GM18519 (cell line): ENCODE data around the gene NQO1.

Experiments used
- ATAC-seq: cut with Tn5 transposase; IDR thresholded peaks from one replicate; pipeline ENCODE4 v1.9.1; 2021; ENCODE audit warnings: mild to moderate bottlenecking, moderate library complexity; ENCODE audit not compliant: unreplicated experiment, low FRiP score

Gene NQO1

DNA sequence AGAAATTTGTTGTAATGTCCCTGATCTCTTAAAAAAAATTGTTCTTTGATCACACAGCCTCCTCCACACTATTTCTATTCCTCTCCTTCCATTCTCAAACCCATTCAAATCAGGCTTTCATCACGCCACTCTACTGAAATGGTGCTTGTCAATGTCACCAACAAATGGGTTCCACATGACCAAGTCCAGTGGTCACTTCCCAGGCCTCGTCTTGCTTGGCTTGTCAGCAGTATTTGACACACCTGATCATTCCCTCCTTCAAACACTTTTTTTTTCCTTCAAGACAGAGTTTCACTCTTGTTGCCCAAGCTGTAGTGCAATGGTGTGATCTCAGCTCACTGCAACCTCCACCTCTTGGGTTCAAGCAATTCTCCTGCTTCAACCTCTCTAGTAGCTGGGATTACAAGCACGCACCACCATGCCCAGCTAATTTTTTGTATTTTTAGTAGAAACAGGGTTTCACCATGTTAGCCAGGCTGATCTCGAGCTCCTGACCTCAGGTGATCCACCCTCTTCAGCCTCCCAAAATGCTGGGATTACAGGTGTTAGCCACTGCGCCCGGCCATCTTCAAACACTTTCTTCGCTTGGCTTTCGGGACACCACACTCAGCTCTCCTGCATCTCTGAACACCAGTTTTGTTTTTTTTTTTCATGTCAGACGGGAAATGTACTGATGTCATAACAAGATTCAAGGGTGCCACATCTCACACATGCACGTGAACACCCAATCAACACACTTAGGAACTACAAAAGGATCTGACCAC lies 18.3 kb downstream of the NQO1 start:
- no peak for ATAC-seq

DNA sequence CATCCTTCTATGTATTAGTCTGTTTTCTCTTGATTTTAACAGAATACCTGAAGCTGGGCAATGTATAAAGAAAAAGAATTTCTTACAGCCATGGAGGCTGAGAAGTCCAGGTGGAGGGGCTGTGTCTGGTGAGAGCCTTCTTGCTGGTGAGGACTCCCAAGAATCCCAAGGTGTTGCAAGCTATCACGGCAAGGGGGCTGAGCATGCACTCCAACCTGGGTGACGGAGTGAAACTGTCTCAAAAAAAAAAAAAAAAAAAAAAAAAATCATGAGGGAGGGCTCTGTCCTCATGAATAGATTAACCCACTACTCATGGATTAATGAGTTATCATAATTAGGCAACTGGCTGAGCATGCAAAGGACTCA lies 19.4 kb downstream of the NQO1 start:
- ATAC-seq = no peak

DNA sequence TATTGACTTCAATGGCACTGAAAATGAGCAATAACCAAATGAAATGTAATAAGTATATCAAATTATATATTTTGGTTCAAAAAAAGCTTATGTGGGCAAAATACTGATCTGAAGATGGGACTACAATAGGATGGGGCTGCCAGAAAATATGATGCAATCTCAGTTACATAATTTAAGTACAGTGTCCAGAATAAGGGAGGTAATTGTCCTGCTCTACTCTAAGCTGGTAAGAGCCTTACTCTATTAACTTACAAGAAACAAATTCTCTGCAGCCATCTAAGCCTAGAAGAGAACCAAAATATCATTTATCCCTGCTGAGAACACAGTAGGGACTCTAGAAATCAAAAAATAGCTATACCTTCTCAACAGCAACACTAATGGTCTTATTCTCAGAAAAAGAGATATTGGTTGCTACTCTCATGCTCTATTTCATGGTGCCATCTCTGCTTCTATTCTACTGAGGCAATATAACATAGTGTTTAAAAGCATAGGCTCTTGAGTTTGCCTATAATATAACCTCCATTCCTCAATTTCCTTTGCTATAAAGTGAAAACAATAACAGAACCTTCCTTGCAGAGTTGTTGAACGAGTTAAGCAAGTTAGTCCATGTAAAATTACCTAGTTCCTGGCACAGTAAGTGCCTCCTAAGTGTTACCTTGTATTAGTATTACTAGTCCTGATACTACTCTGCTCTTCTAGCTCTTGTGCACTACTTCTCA lies 19.9 kb downstream of the NQO1 start:
- ATAC-seq = no peak

DNA sequence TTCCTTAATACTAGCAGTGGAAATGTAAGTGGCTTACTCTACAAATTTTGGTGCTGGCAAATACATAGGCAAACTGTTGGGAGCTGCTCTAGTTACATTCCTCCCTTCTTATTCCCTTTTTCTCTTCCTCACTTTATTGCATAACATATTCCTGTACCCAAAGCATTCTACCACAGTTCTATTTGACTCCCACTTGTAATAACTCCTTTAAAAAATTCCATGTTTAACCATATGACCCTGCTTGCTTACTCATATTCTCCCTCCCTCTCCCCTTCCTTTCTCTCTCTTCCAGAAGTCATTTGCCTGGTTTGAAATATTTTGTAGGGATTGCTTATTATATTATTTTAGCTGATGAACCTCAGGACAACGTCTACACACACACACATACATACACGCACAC lies 22.7 kb downstream of the NQO1 start:
- ATAC-seq = no peak

DNA sequence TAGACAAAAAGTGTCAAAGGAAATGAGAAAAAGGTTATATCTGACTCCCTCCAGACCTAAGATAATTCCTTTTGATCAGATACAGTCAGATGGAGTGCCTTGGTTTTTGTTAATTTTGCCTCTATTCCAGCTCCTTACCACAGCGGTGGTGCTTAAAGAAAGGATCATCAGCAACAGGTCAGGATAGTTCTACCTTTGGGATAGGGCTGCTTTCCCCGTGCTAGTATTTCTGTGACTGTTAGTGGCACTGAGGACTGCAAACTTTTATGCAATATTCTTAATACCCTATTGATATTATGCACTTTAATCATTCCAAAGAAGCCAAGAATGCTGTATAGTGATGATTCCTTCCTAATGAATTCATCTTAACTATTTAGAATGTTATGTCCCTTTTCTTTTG lies 24.5 kb downstream of the NQO1 start:
- no peak for ATAC-seq

DNA sequence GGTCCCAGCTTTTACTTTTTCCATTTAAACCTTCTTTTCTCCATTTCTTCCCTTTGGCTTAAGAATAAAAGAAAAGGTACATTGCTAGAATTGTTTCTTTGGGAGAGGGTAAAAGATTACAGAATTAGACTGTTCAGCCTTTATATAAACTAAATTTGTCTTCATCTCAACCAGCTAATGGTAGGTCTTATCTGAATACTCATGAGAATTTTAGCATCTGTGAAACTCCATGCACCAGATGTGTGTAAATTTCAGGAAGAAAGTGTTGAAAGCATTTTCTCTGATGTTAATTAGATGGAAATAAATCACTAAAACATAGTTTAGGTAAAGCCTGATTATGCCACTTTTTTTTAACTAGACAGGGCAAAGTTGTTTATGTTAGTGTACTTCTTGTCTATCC lies 24.9 kb downstream of the NQO1 start:
- no peak for ATAC-seq

DNA sequence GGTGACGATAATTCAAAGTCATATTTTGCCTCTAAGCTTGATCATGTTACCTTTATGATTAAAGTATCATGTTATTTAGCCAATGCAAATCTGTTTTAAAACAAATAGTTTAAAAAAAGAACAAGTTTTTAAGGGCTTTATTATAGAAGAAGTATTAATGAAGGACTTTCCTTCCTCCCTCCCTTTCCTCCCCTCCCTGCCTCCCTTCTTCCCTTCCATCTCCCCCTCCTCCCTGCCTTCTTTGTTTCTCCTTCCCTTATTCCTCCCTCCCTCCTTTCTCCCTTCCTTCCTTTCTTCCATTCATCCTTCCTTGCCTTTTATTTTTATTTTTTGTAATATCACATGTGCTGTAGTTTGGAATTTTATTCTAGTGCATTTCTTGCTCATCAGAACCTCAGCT lies 26.4 kb downstream of the NQO1 start:
- ATAC-seq = no peak

DNA sequence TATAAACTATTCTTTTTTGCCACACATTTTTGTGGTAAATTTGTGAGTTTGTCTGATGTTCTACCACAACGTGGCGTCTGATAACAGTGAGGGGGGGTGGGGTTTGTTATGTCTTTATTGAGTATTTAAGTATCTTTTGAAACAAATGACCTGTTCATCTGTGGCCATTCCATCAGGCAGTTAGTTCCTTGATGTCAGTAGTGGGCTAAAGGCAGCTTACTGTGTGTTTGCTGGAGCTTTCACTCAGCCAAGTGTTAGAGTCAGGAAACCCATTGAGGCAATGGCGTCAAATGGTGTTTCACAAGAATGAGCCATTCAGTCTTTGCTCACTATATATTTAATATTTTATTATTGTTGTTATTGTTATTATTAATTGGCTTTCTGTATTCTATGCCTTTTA lies 28.0 kb downstream of the NQO1 start:
- no peak for ATAC-seq

DNA sequence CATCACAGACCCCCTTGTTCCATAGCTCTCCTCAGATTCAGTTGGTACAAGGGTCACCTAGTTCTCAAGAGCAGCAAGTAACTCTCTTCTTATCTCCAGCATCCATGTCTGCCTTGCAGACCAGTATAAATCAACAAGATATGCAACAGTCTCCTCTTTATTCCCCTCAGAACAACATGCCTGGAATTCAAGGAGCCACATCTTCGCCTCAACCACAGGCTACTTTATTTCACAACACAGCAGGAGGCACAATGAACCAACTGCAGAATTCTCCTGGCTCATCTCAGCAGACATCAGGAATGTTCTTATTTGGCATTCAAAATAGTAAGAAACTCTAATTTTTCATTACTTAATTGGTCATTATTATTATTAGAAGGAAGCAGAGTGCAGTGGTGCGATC lies 32.4 kb downstream of the NQO1 start:
- ATAC-seq = no peak

DNA sequence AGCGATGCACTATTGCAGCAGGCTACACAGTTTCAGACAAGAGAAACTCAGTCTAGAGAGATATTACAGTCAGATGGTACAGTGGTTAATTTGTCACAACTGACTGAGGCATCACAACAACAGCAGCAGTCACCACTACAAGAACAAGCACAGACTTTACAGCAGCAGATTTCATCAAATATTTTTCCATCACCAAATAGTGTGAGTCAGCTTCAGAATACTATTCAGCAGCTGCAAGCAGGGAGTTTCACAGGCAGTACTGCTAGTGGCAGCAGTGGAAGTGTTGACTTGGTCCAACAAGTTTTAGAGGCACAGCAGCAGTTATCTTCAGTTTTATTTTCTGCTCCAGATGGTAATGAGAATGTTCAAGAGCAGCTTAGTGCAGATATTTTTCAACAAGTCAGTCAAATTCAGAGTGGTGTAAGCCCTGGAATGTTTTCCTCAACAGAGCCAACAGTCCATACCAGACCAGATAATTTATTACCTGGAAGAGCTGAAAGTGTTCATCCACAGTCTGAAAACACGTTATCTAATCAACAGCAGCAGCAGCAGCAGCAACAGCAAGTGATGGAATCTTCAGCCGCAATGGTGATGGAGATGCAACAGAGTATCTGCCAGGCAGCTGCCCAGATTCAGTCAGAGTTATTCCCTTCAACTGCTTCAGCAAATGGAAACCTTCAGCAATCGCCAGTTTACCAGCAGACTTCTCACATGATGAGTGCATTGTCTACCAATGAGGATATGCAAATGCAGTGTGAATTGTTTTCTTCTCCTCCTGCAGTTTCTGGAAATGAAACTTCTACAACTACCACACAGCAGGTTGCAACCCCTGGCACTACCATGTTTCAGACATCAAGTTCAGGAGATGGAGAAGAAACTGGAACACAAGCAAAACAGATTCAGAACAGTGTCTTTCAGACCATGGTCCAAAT lies 34.1 kb downstream of the NQO1 start:
- ATAC-seq = no peak

DNA sequence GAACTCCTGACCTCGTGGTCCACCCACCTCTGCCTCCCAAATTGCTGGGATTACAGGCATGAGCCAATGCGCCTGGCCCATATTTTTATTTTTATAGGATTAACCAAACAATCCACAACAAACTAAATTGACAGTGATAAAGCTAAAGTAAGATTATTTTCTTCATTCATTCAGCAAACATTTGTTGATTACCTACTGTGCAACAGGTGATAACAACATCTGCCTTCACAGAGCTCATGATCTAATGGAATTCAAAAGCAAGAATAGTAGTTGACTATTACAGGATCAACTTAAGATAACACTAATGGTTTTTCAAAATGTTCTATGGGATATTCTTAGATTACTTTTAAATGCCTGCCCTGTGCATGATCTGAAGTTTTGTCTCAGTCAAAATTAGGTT lies 37.8 kb downstream of the NQO1 start:
- ATAC-seq = no peak

DNA sequence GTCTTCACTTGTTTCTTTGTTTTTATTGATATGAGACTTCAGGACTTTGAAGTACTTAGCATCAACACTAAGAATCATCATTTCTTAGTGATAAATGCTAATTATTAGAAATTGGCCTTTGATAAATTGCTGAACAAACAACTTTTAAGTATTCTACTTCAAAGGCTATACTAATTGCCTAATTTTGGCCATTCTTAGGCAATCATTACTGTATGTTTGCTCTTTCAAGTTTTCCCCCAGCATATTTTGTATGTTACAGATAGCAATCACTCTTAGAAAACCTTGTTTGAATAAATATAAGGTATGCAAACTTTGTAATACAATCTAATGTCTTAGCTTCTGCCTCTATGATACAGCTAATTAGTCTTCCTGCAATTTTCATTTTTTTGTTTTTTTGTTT lies 46.0 kb downstream of the NQO1 start:
- no peak for ATAC-seq

DNA sequence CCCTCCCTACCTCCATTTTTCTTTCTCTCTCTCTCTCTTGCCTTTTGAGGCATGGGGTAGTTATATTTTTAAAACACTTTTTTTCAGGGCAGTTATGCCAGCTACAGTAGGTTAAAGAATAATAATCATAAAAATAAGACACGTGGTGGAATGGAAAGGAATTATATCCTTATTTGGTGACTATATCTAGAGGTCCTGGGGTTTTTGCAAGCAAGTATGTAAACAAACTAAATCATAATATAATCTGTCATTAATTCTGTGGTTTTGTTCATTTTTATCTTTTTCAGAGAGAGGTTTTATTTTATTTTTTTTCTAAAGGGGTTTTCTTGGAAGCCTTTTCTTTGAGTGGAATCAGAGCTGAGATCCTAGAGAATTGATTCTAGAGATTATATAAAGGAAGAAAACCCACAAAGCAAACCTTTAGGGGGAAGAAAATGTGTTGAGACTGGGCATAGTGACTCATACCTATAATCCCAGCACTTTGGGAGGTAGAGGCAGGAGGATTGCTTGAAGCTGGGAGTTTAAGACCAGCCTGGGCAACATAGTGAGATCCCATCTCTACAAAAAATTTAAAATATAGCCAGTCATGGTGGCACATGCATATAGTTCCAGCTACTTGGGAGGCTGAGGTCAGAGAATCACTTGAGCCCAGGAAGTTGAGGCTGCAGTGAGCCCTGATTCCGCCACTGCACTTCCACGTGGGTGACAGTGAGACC lies 53.2 kb downstream of the NQO1 start:
- no peak for ATAC-seq

DNA sequence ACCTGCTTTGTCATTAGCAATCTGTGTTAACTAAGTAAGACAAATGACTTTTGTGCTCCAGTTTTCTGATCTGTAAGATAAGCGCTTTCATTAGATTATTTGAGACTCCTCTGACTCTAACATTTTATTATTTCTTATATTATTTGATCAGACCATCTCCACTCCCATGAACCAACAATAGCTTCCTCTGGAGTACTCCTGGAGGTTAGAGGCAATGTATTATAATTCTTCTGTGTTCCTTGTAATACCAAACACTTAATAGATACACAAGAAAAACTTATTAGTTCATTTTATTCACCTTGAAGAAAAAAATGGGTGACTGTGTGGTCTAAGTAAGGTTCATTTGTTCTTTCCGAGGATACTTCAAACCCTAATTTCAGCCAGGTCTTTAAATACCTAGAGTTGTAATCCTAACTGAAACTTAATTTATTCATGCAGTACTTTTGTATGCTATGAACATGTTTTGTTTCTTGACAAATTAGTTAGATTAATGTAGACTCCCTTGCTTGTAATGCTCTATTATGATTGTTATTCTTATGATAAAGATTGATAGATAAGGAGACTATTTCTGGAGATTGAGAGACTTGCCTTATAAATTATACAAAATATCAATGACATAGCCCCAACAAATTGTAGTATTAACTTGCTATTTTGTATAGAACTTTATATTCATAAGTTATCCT lies 53.9 kb downstream of the NQO1 start:
- ATAC-seq = no peak

DNA sequence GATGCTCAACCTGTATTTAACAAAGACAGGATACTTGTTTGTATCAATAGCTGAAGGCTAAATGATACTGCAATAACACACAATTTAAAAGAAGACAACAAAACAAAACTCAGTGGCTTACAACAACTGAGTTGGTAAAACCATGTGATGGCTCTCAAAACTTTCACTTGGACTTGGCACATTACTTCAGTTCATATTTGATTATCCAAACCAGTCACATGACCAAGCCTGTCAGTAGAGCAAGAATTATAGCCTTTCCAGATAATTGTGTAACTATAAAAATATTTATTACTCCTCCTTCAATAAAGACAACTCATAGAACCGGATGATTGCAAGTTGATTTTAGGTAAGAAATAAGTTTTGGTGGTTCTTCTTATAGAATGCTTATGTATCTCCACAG lies 56.8 kb downstream of the NQO1 start:
- ATAC-seq = no peak

DNA sequence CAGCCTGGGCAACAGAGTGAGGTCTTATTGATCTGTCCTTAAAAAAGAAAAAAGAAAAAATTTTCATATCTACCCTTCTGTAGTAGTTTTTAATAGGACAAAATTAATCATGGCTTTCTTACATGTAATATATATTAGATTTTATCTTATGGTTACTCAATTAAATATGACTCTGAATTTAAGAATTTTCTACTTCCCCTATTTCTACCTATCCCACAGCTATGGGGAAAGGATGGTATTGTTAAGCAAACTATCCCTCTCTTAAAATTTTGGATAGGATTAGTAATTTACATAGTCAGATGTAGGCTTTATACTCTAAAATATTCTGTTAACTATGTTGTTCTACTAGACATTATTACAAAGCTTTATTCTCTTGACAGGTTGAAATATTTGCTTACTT lies 62.5 kb downstream of the NQO1 start:
- no peak for ATAC-seq

DNA sequence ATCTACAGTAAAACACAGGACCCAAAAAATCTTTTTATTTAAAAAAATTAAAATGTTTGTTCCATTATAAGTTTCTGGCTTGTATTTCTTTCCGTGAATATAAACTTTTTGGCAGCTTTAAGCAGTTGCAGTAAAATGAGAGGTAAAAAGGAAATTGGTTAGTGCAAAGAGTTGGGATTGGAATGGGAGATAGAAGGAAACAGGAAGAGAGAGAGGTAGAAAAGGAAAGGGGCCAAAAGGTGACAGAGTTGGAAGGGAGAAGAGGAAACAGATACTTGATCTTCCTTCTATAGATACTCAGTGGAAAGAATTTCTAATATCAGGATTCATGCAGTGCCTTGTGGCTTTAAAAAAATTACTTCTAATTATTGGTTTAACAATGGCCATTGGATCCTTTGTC lies 63.5 kb downstream of the NQO1 start:
- ATAC-seq = no peak

DNA sequence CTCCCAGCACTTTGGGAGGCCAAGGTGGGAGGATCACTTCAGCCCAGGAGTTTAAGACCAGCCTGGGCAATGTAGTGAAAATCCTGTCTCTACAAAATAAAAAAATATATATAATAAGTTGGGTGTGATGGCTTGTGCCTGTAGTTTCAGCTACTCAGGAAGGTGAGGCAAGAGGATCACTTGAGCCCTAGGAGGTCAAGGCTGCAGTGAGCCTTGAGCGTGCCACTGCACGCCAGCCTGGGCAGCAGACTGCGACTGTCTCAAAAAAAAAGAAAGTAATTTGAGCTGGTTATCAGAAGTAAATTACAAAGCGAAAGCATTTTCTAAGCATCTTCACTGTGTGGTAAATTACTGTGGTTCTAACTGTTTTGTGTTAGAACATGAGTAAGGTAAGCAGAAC lies 66.2 kb downstream of the NQO1 start:
- ATAC-seq = no peak
